Astrocyte (in vitro differentiated cells and primary cell): ENCODE measurements around the gene PSAT1.

Source experiments
- CTCF ChIP-seq: IDR thresholded peaks from 2 replicates; pipeline ENCODE4 v1.5.1; 2011; ENCODE audit warnings: low read depth, mild to moderate bottlenecking, inconsistent platforms, low read length, moderate library complexity; ENCODE audit not compliant: insufficient read depth
- EZH2 ChIP-seq: IDR thresholded peaks from 2 replicates; pipeline ENCODE4 v1.6.1; 2012; ENCODE audit warnings: mild to moderate bottlenecking, low read length, inconsistent platforms; ENCODE audit not compliant: insufficient read depth

GRCh38 chr9:78272307-78272706 is 24.6 kb upstream of the PSAT1 start:
- no peak for TF ChIP-seq CTCF
- TF ChIP-seq EZH2 = no peak
